ENCODE measurements around the gene CAAP1.

DNA sequence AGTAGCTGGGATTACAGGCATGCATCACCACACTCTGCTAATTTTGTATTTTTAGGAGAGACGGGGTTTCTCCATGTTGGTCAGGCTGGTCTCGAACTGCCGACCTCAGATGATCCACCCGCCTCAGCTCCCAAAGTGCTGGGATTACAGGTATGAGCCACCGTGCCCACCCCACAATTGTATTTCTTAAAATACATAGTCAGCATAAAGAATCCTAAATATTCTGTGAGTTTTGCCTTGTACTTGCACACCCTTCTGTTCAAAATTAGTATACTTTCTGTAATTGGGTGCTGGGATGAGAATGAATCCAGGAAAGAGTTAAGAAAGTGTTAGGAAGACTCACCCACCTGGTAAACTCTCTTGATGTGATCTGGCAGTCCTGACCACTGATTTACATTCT, 101.3 kb downstream of the CAAP1 start:
- TF ChIP-seq POLR2A (IDR thresholded peaks at IDR 0.05): no peak
- TF ChIP-seq, protein P1, sequence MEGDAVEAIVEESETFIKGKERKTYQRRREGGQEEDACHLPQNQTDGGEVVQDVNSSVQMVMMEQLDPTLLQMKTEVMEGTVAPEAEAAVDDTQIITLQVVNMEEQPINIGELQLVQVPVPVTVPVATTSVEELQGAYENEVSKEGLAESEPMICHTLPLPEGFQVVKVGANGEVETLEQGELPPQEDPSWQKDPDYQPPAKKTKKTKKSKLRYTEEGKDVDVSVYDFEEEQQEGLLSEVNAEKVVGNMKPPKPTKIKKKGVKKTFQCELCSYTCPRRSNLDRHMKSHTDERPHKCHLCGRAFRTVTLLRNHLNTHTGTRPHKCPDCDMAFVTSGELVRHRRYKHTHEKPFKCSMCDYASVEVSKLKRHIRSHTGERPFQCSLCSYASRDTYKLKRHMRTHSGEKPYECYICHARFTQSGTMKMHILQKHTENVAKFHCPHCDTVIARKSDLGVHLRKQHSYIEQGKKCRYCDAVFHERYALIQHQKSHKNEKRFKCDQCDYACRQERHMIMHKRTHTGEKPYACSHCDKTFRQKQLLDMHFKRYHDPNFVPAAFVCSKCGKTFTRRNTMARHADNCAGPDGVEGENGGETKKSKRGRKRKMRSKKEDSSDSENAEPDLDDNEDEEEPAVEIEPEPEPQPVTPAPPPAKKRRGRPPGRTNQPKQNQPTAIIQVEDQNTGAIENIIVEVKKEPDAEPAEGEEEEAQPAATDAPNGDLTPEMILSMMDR (IDR thresholded peaks at IDR 0.05): no peak
